ENCODE data around the gene MYO5A. TPM values are rescaled to one million over a fixed set of nuclear protein-coding genes. Genes with fewer than 3 reads are reported as not detected.

MYO5A gene
- total RNA-seq, 1 donor: 17.5 TPM

DNA sequence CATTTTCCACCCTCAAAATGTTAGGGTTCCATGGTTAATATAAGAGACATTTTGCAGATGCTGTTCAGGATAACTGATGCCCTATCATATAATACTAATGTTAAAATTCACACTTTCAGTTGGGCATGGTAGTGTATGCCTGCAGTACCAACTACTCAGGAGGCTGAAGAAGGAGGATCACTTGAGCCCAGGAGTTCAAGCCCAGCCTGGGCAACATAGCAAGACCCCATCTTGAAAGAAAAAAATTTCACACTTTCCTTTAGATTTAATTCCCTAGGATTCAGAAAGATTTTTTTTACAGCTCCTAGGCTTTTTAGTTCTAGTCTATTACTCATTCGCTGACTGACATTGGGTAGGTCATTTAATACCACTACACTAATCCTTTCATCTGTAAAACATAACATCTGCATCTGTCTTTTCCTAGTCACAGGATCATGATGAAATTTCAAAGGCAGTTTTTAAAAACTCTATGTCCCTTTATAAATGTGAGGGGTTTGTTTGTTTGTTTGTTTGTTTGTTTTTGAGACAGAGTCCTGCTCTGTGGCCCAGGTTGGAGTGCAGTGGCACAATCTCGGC, 103.7 kb downstream of the MYO5A start:
- no peak for DNase-seq (ENCODE audit: low read depth in 2 of 3, low spot score in 2 of 3)

DNA sequence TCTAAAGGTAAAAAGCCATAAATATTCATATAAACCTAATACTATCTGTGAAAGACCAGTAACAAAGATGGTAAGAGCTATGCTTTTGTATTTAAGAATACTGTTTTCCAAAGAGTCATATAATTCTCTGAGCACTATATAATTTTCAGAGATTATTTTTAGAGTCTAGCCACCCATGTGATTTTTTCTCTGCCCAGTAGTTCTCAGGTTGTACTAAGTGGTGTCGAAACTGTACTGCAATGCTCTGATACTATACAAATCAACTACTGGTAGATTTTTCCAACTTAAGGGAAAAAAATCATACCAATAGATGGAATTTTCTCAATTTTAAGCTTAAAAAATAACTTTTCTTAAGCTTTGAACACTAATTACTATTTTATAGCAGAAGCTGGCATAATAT, 104.8 kb downstream of the MYO5A start:
- DNase-seq (ENCODE audit: low read depth in 2 of 3, low spot score in 2 of 3): no peak

DNA sequence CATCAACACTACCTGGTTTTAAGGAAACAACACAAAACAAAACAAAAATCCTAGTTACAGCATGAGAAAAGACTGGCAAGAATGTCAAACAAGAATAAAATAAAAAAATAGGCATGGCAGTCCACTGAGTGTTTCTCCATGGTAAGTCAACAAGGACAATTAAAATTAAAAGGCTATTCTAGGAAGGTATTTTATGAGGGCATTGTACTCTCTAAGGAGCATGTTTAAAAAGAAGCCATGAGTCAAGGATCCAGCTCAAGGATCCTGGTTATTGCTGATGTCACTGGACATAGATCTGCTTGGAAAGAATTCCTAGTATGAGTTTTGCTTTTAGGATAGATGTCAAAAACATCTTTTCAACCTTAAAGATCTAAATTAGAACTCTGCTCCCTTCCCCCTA, 106.7 kb downstream of the MYO5A start:
- DNase-seq (ENCODE audit: low read depth in 2 of 3, low spot score in 2 of 3): no peak

DNA sequence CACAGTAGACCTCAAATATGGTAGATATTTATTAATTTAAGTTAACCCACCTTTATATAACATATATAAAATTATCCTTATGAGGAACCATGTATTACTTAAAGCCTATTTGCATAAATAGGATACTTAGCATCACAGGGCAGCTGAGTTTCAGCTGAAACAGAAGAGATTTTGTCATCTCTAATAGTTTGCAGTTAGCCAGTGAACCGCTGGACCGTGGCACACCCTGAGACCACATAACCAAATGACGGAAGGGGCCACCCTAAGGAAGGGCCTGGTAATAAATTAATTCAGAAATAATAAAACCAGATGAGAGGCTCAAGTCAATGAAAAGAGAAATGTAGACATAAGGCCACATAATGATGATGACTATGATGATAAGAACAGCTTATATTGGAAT, 107.7 kb downstream of the MYO5A start:
- DNase-seq (ENCODE audit: low read depth in 2 of 3, low spot score in 2 of 3): no peak

DNA sequence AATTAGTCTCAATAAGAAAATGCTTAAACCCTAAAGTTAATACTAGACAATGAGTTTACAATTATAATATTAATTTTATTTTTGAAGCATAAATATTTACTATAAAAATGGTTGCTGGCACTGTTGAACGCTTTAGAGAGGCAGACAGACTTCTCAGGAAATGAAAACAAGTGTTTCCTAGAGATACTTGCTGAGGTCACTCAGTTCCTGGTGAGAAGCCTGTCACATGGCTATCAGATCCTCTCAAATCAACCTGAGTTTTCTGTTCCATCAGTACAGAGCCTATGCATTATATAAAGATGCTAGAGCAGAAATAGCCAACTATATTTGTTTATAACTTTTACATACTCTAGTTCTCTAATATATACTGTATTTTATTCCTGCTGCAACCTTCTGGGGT, 109.2 kb downstream of the MYO5A start:
- DNase-seq (ENCODE audit: low read depth in 2 of 3, low spot score in 2 of 3): peak in 2 of 3 donors; percentile 80 to 81

DNA sequence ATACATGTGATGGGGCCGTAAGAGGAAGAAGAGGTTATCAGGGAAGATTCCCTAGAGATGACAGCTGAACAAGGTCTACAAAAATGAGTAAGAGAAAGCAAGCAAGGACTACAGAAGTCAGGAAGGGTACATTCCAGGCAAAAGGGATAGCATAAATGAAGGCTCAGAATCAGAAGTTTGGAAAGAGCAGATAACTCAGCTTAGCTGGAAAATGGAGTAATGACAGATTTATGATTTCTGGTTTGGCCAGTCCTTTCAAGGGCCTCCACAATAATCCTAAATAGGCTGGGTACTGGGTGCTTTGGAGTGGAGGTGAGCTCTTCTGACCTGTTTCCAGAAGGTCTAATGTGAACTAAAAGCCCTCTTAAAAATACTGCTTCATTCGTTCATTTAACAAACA, 110.7 kb downstream of the MYO5A start:
- DNase-seq (ENCODE audit: low read depth in 2 of 3, low spot score in 2 of 3): no peak

DNA sequence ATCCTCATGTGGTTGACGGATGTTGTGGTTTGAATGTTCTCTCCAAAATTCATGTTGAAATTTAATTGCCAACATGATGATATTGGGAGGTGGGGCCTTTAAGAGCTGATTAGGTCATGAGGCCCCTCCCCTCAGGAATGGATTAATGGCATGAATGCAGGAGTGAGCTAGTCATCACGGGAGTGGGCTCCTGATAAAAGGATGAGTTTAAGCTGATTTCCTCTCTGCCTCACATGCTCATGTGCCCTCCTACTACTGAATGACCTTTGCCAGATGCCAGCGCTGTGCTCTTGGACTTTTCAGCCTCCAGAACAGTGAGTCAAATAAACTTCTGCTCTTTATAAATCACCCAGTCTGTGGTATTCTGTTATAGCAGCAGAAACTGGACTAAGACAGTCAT, 111.2 kb downstream of the MYO5A start:
- DNase-seq (ENCODE audit: low read depth in 2 of 3, low spot score in 2 of 3): peak in 1 of 3 donors; percentile 46

DNA sequence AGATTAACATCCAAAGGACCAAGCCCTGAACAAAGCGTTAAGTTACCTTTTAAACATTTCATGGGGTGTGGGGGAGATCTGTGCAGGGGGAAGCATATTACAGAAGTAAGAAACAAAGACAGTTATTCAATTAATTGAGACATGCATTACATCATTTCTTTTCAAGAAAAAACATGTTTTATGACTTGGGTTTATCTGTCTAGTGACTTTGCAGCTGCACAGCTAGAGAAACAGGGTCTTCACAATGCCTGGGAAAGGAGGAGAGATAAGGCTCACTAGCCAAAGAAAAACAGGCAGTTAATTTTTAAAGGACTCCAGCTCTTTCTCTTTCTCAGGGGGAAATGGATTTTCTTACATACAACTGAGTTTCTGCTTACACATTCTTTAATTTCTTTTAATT, 112.1 kb downstream of the MYO5A start:
- peak in 1 of 3 donors; percentile 12 for DNase-seq (ENCODE audit: low read depth in 2 of 3, low spot score in 2 of 3)

DNA sequence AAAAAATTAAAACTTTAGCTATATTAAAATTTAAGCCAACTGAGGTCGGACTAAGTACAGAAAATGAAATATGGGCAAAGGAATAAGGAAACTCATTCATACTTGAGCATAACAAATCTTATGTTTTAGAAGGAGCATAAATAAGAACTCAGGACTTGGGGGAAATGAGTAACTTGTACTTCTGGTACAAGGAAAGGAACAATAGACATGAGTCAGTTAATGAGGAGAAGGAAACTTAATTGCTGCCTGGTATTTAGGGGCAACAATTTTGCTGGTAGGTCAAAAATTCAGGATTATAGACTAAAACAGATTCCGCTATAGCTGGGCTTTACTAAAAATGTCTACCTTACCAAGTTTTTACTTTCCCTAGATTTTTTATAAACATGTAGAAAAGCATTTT, 113.1 kb downstream of the MYO5A start:
- DNase-seq (ENCODE audit: low read depth in 2 of 3, low spot score in 2 of 3): no peak

DNA sequence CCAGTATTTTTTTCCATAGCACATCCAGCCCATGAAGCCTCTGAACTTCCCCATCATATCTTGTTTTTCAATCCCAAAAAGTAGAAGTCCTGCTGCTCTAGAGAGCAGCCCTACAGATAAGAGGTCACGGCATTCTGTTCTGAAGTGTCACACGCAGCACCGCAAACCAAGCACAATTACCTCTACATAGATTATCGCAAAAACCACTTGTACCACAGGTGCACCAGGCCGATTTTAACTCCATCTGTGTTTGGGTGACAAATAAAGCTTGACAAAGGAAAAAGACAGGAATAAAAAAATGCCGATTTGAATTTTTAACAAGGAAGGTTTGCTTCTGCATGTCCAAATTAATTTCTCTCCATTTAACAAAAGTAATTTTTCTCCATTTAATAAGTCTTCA, 113.7 kb downstream of the MYO5A start:
- no peak for DNase-seq (ENCODE audit: low read depth in 2 of 3, low spot score in 2 of 3)

DNA sequence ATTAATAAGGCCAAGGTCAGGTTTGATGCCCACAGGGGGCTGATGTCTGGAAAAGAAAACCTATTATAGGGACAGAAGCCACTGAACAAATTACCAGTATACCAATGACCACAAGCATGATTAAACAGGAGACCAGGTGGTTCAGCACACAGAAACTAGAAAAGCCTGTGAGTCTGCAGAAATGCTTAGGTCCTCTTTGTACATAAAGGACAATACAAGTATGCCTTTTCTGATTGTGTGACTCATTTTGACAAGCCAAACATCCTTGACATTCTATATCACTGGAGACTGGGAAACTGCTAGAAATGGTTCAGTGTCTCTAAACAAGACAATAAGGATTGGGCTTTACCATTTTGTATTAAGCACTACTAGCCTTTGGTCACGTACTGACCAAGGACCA, 119.9 kb downstream of the MYO5A start:
- no peak for DNase-seq (ENCODE audit: low read depth in 2 of 3, low spot score in 2 of 3)

DNA sequence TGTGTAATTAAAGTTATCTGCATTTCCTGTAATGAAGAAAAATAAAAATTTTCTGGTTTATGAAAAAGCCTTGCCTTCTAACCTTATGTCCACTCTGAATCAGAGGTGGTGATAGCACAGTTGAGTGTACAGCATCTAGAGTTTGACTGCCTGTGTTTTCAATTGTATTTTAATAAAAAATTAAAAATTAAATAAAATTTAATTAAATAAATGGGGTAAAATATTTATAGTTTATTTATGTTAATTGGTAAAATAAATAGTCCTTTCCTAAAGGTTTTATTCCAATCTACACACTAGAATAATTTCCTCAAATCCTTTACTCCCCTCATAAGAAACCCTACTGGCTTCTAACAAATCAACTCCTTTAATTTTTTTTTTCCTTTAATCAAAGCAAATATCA, 121.3 kb downstream of the MYO5A start:
- DNase-seq (ENCODE audit: low read depth in 2 of 3, low spot score in 2 of 3): no peak

DNA sequence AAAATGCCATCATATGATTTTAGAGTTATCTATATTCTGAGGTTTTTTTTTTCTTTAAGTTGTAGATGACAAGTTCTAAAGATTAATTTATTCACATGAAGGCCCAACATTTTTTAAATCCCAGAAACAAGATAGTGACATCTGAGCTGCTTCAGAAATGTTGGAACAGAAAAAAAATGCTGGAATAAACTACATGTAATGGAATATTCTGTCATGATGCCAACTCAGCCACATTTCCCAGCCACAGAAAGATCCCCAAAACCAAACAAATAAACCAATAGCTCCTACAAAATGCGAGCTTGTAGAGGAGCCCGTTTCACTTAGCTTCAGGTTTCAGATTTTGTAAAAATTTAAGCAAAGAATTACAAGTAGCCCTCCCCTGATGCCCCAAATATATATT, 122.1 kb downstream of the MYO5A start:
- no peak for DNase-seq (ENCODE audit: low read depth in 2 of 3, low spot score in 2 of 3)

DNA sequence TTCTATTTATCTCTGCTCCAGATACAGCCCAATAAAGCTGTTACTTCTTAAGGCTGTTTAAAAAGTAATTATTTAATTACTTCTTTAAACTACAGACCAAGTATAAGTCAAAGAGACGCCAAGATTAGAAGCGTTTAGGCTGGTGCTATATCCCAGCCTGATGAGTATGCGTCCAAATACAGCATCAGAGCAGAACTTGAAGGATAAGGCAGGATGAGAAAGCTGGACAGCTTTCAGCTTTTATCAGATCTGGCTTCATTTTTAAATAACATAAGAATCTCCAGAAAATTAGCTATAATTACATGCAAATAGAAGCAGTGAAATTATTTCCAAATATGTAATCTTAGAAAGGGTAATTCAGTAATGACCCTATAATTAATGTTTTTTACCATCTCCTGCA, 122.8 kb downstream of the MYO5A start:
- no peak for DNase-seq (ENCODE audit: low read depth in 2 of 3, low spot score in 2 of 3)

DNA sequence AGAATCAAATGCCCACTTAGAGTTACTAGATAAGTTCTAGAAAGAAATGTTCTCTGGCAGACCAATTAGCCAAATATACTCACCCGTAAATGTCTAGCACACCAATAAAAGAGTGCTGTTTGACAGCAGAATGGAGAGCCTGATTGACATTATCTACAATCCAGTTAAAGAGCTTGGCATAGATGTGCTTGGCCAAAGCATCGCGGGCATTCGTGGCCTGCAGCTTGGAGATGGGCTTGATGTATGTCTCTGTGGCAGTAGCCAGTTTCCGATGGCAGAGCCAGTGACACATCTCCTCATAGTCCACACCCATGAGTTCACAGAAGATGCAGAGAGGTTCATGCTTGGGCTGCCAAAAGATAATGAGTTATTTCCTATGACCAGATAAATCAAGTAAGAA, 131.6 kb downstream of the MYO5A start:
- DNase-seq (ENCODE audit: low read depth in 2 of 3, low spot score in 2 of 3): no peak

DNA sequence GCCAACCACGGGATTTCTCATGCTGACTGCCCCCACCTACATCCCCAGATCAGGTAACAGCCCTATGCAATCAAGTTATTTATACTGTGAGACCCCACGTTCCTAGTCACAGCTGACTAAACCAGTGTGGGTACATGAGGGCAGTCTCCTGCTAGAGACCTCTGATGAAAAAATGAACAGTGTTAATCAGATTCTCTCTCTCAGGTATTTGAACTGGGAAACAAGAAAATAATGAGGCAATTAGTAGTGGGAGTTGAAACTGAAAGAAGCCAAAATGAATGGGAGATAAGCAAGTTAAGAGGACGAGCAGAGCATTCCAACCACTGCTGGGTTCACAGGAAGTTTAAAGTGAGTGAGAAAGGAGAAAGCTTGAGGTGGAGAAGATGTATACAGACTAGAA, 134.6 kb downstream of the MYO5A start:
- no peak for DNase-seq (ENCODE audit: low read depth in 2 of 3, low spot score in 2 of 3)

DNA sequence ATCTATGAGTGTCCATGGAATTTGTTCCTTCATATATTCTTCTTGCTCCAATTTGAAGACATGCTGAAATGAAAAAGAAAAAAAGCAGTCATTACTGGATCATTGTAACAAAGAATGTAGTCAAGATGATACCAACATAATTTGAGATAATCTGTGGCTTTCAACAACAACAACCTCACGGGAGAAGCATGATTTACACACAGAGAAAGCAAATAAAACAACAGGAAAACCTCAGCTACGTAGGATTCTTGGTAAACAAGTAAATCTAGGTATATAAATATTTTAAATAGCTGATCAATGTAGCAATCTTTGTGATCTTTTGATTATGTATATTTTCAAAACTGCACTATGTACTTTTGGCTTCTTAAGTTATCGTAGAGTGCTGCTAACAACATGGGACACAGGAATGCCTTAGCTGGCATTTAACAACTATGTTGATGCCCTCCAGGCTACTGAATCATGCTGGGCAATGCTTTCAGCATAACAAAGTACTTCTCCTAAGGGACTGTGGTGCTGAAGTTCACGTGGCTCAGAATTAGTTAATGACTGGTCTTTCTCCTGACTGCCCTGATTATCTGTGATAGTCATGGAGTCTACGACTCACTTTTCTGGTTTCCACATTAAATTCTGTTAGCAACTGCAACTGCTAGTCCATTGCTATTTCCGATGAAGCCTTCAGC, 136.5 kb downstream of the MYO5A start:
- DNase-seq (ENCODE audit: low read depth in 2 of 3, low spot score in 2 of 3): no peak

DNA sequence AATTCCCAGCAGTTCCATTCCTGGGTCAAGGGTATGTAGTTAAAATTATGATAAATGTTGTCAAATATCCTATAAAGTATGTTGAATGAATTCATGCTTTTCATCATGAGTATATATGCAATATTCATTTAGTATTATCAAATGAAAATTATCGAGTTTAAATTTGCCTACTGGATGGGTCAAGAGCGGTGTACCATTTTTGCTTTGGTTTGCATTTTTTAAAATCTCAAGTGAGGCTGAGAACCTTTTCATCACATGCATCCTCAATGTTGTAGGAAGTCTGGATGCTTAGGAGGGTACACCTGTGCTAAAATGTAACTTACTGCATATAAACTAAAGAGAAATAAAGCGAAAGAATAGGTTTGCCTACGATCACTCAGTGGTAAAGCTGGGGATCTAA, 137.6 kb downstream of the MYO5A start:
- no peak for DNase-seq (ENCODE audit: low read depth in 2 of 3, low spot score in 2 of 3)

DNA sequence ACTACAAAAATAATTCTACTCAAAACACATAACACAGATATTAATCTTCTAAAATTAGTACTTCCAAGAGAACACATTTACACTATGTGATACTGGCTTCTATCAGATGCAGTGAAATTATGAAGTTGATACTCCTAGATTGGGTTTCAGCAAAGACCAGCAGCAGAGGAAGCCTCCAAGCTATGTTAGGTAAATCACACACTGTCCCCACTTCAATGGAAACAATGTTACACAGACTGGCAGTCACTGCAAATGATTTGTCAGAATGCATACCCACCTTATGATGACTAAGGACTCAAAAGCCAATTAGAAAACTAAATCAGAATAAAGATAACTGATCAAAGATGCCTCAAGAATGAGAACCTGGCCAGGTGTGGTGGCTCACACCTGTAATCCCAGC, 143.0 kb downstream of the MYO5A start:
- DNase-seq (ENCODE audit: low read depth in 2 of 3, low spot score in 2 of 3): no peak

DNA sequence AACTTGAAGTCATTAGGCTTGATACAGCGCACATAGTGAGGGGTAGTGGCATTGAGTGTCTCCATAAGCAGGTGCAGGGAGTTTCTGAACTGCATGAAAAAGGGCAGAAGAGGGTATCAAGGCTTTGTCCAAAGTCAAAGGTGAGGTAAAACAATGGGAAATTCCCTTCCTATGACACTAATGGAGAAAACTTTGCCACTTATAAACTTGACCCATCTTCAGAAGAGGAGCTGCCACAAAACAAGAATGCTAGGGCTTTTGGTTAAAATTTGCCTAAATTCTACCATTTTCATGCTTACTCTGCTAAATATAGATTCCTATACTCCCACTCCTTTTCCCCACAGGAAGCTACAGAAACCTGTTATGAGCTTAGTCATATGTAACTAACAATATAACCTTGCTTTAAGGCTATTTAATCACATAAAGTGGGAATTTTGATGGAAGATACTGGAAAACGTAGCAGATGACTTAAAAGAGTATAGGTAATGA, 145.5 kb downstream of the MYO5A start:
- DNase-seq (ENCODE audit: low read depth in 2 of 3, low spot score in 2 of 3): no peak

DNA sequence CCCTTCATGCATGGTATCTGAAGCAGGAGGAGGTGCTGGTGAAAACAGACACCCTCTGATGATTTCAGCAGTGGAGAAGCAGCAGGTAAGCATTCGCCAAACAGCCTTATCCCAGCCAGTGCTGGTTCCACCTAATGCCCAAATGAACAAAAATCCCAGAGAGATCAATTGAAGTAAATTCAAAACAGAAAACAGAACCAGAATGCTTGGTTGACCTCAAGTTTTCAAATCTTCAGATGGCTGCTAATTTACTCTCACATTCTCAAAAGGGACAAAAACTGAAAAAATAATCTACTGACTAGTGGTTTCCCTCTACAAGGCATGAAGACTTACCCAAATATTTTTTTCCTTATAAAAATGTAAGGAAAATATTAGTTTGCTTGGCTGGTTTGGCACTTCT, 146.0 kb downstream of the MYO5A start:
- DNase-seq (ENCODE audit: low read depth in 2 of 3, low spot score in 2 of 3): no peak

DNA sequence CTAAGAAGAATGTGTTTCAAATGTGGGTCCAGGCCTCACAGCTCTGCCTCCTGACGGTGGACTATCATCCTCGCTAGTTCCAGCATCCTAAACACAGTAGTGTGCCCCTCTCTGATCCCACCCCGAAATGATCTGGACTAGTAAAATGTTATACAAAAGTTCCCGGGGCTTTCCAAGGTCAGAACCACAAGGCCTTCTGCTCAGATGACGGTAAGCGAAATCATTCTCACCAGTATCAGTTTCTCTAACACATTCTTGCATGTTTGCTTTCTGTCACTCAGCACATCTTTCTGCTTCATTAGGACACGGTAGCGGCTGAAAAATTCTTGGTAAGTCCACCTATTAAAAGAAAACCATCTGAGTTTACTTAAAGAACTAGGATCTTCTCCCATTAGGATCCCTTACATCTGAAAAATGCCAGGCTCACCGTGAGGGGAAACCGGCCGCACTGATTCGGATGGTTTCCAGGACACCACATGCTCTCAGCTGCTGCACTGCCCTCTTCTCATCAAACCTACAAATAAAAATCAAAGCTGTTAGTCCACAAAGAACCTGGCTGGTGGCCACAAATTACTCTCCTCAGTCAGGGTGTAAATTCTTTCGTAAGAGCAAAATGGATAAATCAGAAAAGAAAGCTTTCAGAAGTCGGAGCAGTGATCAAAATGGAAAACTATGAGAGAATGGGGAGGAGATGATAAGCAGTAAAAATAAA, 149.1 kb downstream of the MYO5A start:
- DNase-seq (ENCODE audit: low read depth in 2 of 3, low spot score in 2 of 3): no peak
